HEK293T (cell line): Measurements from ENCODE around the gene KIF17.

ENCODE experiments used
- FOXA1 ChIP-seq: fragments of 450-650 bp; IDR thresholded peaks from 2 replicates; pipeline ENCODE4 v1.6.1; 2016; ENCODE audit warnings: mild to moderate bottlenecking
- FOXM1 ChIP-seq: fragments of 450-650 bp; IDR thresholded peaks from 2 replicates; pipeline ENCODE4 v1.6.1; 2017; ENCODE audit warnings: mild to moderate bottlenecking, borderline replicate concordance
- NFRKB ChIP-seq: fragments of 450-650 bp; IDR thresholded peaks from 2 replicates; pipeline ENCODE4 v1.6.1; 2016; ENCODE audit warnings: mild to moderate bottlenecking, moderate library complexity

GRCh38 chr1:20724364-20725188 lies 6.8 kb upstream of the KIF17 start:
- no peak for TF ChIP-seq FOXA1
- no peak for TF ChIP-seq FOXM1
- no peak for TF ChIP-seq NFRKB
